Left ventricle myocardium inferior (tissue), 1 donor: ENCODE measurements around the gene NID1. TPM values are rescaled to one million over a fixed set of nuclear protein-coding genes. Genes with fewer than 3 reads are reported as not detected.
"Not testable (repeated sequence)": the region's sequence is repeated elsewhere in the genome, so short reads cannot be mapped to it uniquely, and the experiment has no call there.

ENCODE experiments used
- DNase-seq: peaks from one replicate; pipeline ENCODE4 v3.0.0-alpha.2; 2020
- H3K27ac ChIP-seq: fragments of 200-600 bp; replicated peaks from 2 replicates; pipeline ENCODE4 v1.8.0; 2021
- H3K27me3 ChIP-seq: fragments of 200-600 bp; 2 replicates; pipeline ENCODE4 v1.8.0; 2021; ENCODE audit warnings: low read depth
- H3K36me3 ChIP-seq: fragments of 200-600 bp; 2 replicates; pipeline ENCODE4 v1.8.0; 2021
- H3K4me1 ChIP-seq: fragments of 200-600 bp; 2 replicates; pipeline ENCODE4 v1.8.0; 2021
- H3K4me3 ChIP-seq: fragments of 200-600 bp; 2 replicates; pipeline ENCODE4 v1.8.0; 2021; ENCODE audit warnings: mild to moderate bottlenecking, moderate library complexity
- H3K9me3 ChIP-seq: fragments of 200-600 bp; replicated peaks from 2 replicates; pipeline ENCODE4 v1.8.0; 2021
- intact Hi-C: fragments of 100-400 bp; cut with micrococcal nuclease; formaldehyde crosslinking; loops from one replicate; pipeline ENCODE4 v1.11.0; 2022
- total RNA-seq: library from RNA; stranded (reverse); fragmentation: NEBNext Ultra II Directional; extraction: Animal tissue kit (Norgen Biotek cat#: 25700); gene quantifications from one replicate; pipeline ENCODE4 v1.2.1, GENCODE V29; 2021
- TF ChIP-seq, protein P1 (sequence below): fragments of 200-600 bp; IDR thresholded peaks from 2 replicates; pipeline ENCODE4 v1.8.0; 2021; ENCODE audit warnings: antibody characterized with exemption, mild to moderate bottlenecking, borderline replicate concordance
- donor health status: DM: no; HTN: yes; CAD: no; lungs with severe emphysema.

The NID1 gene
- total RNA-seq, 1 donor from 2014 or later = 40.4 TPM

DNA sequence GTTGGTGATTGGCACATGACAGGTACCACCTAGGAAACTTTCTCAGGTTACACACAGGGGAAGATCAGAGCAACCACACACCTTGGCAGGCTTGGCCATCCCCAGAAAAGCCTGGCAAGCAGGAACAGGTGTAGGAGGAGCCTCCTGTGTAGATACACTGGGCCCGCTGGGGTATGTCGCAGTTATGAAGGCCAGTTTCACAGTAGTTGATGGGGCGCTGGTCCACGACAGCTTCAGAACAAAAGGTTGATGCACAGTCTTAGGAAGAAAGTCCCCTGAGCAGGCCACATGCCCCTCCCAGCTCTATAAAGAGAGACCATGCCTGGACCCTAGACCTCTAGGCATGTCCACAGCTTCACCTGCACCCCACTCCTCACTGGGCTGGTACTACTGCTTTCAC is 51.6 kb downstream of the NID1 start:
- H3K4me1 ChIP-seq = peaks cover 72% of the 10 kb centered on the region
- peaks cover 94% of the 10 kb centered on the region for H3K36me3 ChIP-seq
- intact Hi-C loops = no loop called here

DNA sequence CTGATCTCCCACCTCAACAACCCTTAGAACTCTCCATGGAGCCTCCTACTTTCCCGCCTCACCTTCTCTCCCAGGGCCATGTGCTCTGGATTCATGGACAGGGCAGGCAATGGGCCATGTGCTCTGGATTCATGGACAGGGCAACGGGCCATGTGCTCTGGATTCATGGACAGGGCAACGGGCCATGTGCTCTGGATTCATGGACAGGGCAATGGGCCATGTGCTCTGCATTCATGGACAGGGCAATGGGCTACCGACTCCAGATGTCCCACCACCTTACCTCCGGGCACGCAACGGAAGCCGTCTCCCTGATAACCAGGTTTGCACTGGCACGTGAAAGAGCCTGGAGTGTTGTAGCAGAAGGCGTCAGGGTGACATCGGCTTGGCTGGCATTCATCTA is 53.2 kb downstream of the NID1 start:
- Histone ChIP-seq H3K27ac (peak overlapping the region; percentile 90), H3K9me3 (no peaks in the 10 kb centered on the region), H3K36me3 (peaks cover 94% of the 10 kb centered on the region), H3K4me1 (peaks cover 55% of the 10 kb centered on the region), H3K4me3 (no peak overlapping the region), H3K27me3 (no peaks in the 10 kb centered on the region)
- intact Hi-C loops = no loop called here
- TF ChIP-seq, protein P1, sequence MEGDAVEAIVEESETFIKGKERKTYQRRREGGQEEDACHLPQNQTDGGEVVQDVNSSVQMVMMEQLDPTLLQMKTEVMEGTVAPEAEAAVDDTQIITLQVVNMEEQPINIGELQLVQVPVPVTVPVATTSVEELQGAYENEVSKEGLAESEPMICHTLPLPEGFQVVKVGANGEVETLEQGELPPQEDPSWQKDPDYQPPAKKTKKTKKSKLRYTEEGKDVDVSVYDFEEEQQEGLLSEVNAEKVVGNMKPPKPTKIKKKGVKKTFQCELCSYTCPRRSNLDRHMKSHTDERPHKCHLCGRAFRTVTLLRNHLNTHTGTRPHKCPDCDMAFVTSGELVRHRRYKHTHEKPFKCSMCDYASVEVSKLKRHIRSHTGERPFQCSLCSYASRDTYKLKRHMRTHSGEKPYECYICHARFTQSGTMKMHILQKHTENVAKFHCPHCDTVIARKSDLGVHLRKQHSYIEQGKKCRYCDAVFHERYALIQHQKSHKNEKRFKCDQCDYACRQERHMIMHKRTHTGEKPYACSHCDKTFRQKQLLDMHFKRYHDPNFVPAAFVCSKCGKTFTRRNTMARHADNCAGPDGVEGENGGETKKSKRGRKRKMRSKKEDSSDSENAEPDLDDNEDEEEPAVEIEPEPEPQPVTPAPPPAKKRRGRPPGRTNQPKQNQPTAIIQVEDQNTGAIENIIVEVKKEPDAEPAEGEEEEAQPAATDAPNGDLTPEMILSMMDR = no peak
- no peak for DNase-seq

More for the DNA sequence above, 51.6 kb downstream of the NID1 start:
- Histone ChIP-seq H3K27ac (peak overlapping the region; percentile 90), H3K27me3 (no peaks in the 10 kb centered on the region), H3K9me3 (no peaks in the 10 kb centered on the region), H3K4me3 (no peak overlapping the region)
- TF ChIP-seq, protein P1 = no peak
- DNase-seq = no peak

DNA sequence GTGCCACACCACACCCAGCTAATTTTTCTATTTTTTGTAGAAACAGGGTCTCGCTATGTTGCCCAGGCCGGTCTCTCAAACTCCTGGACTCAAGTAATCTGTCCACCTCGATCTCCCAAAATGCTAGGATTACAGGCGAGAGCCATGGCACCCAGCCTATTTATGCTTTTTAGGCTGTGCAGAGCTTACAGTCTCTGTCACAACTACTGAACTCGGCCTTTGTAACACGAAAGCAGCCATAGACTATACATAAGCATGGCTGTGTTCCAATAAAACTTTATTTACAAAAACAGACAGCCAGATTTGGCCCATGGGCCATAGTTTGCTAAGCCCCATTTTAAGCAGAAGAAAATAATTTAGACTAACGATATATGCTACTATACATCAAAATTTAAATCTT is 54.4 kb downstream of the NID1 start:
- intact Hi-C loops = no loop called here
- Histone ChIP-seq H3K36me3 (peaks cover 97% of the 10 kb centered on the region), H3K27me3 (no peaks in the 10 kb centered on the region), H3K4me1 (peaks cover 51% of the 10 kb centered on the region), H3K27ac (peak overlapping the region; percentile 90), H3K9me3 (no peaks in the 10 kb centered on the region), H3K4me3 (no peak overlapping the region)
- TF ChIP-seq, protein P1 = no peak
- DNase-seq = no peak

DNA sequence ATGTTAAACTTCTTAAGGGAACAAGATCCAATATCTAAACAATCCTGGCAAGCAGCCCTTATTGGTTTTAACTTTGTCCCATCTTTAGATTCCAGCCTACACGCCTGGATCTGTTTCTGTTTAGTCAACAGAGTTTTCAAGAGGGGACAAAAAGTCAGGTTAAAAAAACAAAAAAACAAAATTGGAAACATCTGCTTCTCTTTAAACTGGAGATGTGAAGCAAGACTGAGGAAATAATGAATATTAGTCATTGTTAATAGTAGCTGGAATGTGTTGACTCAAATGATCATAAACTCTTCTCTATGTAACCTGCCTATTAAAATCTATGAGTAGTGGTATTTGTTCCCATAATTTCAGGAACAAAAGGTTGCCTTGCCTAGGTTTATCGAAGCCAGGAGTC is 55.0 kb downstream of the NID1 start:
- peaks cover 45% of the 10 kb centered on the region for H3K4me1 ChIP-seq
- TF ChIP-seq, protein P1 = no peak
- intact Hi-C loops = no loop called here
- H3K36me3 ChIP-seq = peaks cover 98% of the 10 kb centered on the region
- no peaks in the 10 kb centered on the region for H3K27me3 ChIP-seq
- no peaks in the 10 kb centered on the region for H3K9me3 ChIP-seq
- DNase-seq = no peak
- H3K27ac ChIP-seq = peak overlapping the region; percentile 90
- H3K4me3 ChIP-seq = no peak overlapping the region

DNA sequence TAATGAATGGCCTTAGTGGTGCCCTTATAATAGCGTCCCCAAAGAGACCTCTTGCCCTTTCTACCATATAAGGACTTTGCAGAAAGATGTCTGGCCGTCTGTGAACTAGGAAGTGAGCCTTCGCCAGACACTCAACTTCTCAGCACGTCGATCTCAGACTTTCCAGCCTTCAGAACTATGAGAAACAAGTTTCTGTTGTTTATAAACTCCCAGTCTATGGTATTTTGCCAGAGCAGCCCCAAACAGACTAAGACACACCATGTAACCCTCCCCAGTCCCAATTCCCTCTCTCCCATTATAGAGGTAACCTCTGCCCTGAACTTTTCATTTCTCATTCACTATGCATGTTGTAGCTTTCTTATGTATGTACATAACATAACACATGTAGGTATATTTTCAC is 55.7 kb downstream of the NID1 start:
- intact Hi-C loops = no loop called here
- Histone ChIP-seq H3K27ac (peak overlapping the region; percentile 90), H3K4me1 (peaks cover 39% of the 10 kb centered on the region), H3K36me3 (peaks cover 93% of the 10 kb centered on the region), H3K4me3 (no peak overlapping the region), H3K9me3 (no peaks in the 10 kb centered on the region), H3K27me3 (no peaks in the 10 kb centered on the region)
- TF ChIP-seq, protein P1 = no peak
- no peak for DNase-seq

DNA sequence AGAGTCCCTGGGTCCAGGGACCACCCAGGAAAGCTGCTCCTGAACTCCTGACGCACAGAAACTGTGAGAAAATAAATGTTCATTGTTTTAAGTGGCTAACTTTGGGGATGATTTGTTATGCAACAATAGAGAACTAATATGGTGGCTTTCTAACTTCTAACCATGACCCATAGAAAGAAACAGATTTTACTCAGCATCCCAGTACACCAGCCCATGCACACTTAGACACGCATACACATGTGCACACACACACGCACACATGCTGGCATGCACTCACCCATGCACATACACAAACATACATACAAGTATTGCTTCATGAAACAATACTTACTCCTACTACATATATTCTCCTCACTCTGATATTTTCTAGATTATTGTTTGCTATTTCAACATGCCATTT is 57.1 kb downstream of the NID1 start:
- peaks cover 39% of the 10 kb centered on the region for H3K4me1 ChIP-seq
- no peak for DNase-seq
- intact Hi-C loops = no loop called here
- H3K36me3 ChIP-seq = peaks cover 90% of the 10 kb centered on the region
- no peaks in the 10 kb centered on the region for H3K27me3 ChIP-seq
- no peaks in the 10 kb centered on the region for H3K9me3 ChIP-seq
- peak overlapping the region; percentile 90 for H3K27ac ChIP-seq
- TF ChIP-seq, protein P1 = no peak
- H3K4me3 ChIP-seq = no peak overlapping the region

DNA sequence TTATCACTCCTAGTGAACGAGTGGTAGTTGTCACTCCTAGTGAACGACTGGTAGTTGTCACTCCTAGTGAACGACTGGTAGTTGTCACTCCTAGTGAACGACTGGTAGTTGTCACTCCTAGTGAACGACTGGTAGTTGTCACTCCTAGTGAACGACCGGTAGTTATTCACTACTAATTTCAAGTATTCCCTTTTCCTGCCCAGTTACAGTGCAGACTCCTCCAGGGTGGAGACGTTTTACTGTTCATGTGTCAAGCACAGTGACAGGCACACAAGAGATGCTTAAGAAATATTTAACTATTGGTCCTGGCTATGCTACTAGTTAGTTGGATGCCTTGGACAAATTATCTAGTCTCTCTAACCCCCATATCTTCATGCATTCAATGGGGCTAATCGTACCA is 61.8 kb downstream of the NID1 start:
- peaks cover 53% of the 10 kb centered on the region for H3K4me1 ChIP-seq
- H3K9me3 ChIP-seq, DNase-seq, H3K4me3 ChIP-seq, H3K27me3 ChIP-seq, H3K27ac ChIP-seq, intact Hi-C loops: not testable (repeated sequence)
- peaks cover 73% of the 10 kb centered on the region for H3K36me3 ChIP-seq
